DLD1 (cell line): Measurements from ENCODE around the gene CDH13.

Experiments used
- in situ Hi-C: cut with HindIII; loops from 2 replicates; pipeline ENCODE4 v1.10.0; 2017; ENCODE audit warnings: low sequenced_read_pairs

CDH13 gene

DNA sequence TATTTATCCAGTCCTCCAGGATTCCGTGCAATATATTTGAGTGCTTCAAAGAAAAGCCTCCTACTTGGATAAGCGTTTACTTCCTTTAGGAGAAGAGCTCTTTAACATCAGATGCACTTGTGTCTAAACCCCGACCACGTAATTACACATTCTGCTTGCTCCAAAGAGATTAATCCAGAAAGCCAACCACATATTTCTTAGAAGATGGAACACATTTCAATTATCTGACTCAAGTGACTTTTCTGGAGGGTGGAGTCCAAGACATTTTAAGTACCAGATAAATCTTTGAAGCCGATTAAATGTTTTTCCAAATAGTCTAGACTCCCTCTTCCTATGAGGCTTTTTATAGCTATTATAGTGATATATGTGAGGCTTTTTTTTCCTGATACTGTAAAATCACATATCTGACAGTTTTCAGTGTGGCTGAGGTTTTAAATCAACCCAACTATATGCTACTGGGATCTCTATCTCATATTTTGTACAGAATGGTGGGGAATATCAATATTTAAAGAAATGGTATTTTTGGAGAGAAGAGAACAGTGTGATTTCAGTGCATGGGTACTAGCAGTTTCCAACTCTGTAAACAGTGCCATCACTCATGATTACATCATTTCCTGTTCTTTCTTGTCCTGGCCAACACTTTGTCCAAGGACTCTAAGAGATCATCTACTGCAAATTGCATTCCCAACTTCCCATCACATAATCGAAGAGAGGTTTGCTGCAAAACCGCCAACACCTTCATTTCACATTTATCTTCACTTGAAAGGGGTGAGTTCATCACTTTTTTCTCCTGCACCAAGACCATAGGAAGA, 988.6 kb downstream of the CDH13 start:
- in situ Hi-C loops, result no loop called here

DNA sequence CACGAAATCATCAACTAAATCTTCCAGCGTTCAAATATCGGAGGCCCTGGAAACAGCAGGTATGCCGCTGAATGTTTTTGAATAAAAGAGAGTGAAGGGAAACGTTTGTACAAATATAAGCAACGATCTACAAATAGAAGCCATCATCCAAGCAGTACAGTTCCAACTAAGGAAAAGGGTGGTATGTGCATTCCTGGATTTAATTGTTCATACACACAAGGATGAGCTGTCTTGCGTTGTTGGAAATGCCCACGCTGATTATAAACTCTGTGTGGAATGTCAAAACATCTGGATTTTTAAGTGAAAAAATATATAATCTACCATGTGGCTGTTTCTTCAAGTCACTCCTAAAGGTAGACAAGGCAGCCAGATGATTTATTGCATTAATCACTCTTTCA, 989.2 kb downstream of the CDH13 start:
- in situ Hi-C loops, result no loop called here

DNA sequence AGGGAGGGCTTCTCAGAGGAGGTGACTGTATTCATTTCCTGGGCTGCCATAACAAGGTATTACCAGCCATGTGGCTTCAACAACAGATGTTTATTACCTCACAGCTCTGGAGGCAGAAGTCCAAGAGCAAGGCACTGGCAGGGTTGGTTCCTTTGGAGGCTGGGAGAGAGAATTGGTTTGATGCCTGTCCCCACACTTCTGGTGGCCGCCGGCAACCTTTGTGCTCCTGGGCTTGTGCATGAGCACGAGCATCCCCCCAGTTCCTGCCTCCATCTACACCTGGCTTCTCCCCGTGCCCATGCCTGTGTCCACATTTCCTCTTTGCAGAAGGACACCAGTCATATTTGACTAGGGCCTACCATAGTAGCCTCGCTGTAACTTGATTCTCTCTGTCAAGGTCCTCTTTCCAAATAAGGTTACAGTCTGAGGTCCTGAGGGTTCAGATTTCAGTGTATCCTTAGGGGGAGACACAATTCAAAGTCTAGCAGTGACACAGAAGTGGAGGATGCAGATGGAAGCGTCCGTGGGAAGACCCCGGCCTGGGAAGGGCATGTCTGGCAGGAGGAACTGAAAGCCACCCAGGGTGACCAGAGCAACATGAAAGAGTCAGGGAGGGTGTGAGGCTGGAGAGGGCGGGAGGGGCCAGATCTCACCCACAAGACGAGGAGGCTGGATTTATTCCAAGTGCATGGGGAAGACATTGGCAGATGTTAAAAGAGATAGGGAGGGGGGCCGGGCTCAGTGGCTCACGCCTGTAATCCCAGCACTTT, 992.8 kb downstream of the CDH13 start:
- in situ Hi-C loops, result no loop called here

- in situ Hi-C loops, result no loop called here
Observed at GRCh38 chr16:83622010-83622409, 995.2 kb downstream of the CDH13 start.

DNA sequence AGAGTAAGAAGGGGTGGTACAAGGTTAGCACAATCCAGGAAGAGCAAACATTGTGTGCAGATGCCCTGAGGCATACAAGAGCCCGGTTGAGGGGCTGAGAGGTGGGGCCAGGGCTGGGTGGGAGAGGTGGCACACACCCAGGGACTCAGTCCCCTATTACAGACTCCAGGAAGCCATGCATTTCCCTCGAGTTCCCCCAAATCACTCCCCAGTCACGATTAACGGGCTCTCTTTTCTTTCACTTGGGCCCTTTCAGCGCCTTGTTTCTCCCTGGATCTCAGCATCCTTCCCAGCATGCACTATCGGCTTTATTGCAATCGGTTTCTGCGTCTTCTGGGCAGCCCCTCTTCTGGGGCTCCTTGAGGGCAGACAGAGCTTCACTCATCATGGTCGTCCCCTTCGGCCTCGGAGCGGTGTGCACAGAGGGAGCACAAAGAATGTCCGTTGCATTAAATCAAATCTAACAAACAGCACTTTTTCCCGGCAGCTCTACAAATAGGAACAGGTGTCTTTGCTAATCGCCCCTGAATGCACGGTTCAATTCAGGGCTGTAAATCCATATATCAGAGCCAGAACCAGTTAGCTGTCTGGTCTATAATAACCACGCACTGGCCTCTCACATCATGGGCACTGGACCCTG, 996.4 kb downstream of the CDH13 start:
- in situ Hi-C loops, result no loop called here

GRCh38 chr16:83623892-83624291, 997.1 kb downstream of the CDH13 start:
- in situ Hi-C loops, result no loop called here

GRCh38 chr16:83624429-83625120, 997.8 kb downstream of the CDH13 start:
- in situ Hi-C loops, result no loop called here

- in situ Hi-C loops, result no loop called here
Observed at GRCh38 chr16:83626204-83626603, 999.4 kb downstream of the CDH13 start.

- in situ Hi-C loops, result no loop called here
Observed at GRCh38 chr16:83626676-83627075, 999.9 kb downstream of the CDH13 start.

DNA sequence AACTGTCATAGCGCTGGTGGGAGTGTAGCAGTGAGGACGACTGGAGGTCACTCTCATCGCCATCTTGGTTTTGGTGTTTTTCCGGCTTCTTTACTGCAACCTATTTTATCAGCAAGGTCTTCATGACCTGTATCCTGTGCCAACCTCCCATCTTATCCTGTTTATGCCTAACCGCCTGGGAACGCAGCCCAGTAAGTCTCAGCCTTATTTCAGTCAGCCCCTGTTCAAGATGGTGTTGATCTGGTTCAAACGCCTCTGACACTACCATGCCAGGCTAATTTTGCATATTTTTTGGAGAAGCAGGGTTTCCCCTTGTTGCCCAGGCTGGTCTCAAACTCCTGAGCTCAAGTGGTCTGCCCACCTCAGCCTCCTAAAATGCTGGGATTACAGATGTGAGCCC, 1001.2 kb downstream of the CDH13 start:
- in situ Hi-C loops, result no loop called here

DNA sequence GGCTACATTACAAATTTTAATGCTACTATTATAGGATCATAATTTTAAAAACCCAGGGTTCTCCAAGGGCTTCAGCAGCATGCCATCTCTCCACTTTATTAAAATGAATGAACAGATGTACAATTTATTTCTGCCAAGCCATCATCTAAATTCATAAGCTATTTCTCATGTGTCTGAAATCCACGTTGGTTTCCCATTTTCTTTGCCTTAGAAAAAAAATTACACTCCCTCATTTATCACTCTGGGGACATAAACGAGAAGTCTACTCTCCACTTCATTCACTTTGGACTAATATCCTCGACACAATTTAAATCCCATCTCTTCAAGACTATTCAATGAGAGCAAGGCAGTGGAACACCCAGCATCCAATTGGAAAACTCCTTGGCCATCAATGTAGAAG, 1002.7 kb downstream of the CDH13 start:
- in situ Hi-C loops, result no loop called here

DNA sequence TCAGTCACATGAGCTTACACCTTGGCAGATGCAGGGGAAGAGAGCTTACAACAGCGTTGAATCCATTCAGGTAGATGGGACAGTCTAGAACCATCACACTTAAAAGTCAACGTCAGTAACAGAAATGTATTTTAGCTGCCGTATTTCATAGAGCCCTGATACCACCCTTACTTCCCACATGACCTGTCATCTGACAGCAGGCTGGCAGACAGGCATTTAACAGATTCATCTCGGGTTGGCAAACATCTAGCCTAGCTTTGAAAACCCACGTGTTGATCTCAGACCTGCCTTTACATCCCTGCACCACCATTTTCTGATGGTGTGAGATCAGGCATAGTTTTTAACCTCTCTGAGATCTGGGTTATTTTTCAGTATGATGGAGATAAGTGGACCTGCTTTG, 1003.1 kb downstream of the CDH13 start:
- in situ Hi-C loops, result no loop called here

- in situ Hi-C loops, result no loop called here
Observed at GRCh38 chr16:83630979-83631378, 1004.2 kb downstream of the CDH13 start.

GRCh38 chr16:83633286-83633685, 1006.5 kb downstream of the CDH13 start:
- in situ Hi-C loops, result no loop called here

DNA sequence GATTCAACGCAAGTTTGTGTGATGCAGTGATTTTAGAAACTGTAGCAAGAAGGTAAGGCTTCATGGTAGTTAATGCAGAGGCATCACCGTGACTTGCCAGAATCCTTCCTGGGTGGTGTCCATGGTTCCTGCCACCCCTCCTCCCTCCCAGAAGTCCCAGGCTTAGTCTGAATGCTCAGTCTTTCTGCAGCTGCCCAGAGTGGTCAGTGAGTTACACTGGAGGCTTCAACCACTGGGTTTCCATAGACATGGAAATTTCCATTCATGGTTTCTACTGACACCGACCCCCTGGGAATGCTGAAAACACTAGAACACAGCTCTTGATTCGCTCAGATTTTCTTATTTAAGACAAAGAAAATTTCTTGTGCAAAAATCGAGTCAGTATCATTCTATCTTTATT, 1021.6 kb downstream of the CDH13 start:
- in situ Hi-C loops, result no loop called here

DNA sequence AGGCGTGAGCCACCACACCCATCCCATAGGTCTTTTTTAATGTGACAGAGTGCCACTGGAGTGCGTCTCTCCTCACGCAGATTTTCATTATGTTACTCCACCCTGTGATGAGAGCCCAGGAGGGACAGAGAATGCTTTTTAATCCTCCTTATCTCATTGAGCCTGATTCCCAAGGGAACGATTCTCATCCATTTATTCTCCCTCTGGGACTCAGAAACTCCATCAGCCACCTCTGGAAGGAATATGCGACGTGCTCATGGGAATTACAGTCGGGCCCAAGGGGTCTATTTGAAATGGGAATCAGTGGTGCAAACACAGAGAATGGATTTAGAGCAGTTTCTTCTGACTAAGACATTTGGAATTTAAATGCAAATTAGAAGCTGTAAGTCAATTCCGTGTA, 1025.1 kb downstream of the CDH13 start:
- in situ Hi-C loops, result no loop called here

GRCh38 chr16:83652943-83653342, 1026.2 kb downstream of the CDH13 start:
- in situ Hi-C loops, result no loop called here

- in situ Hi-C loops, result no loop called here
Observed at GRCh38 chr16:83653785-83654184, 1027.0 kb downstream of the CDH13 start.

- in situ Hi-C loops, result no loop called here
Observed at GRCh38 chr16:83660282-83660681, 1033.5 kb downstream of the CDH13 start.

DNA sequence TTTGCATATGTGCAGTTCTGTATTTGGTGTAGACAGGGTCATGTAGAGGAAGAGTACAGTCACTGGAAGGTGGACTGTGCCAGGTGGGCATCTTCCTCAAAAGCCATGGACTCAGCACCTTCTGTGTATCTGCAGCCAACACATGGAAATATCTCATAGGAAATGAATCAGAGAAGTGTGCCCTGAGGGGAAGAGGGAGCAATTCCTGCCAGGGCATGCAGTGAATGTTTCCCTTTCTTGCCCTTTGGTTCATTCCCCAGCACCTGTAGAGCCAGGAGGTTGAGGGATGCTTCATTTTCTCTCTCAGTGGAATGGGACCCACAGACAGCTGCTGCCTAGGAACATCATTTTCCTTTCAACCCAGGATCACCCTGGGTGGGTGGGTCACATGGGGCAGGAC, 1034.9 kb downstream of the CDH13 start:
- in situ Hi-C loops, result no loop called here

- in situ Hi-C loops, result no loop called here
Observed at GRCh38 chr16:83666449-83666848, 1039.7 kb downstream of the CDH13 start.
